ENCODE results near the gene MTUS2. TPM values are rescaled to one million over a fixed set of nuclear protein-coding genes. Genes with fewer than 3 reads are reported as not detected.

MTUS2 gene
- total and polyA plus RNA-seq, 2 experiments from 2014 or later = 3.0 to 4.3 TPM

GRCh38 chr13:29182216-29182615, 362.1 kb downstream of the MTUS2 start:
- H3K27ac ChIP-seq = no peak overlapping the region
- no peak overlapping the region for H3K4me3 ChIP-seq
- H3K4me2 ChIP-seq = no peak overlapping the region
- WGBS (ENCODE audit: low lambda C conversion rate, missing lambda C conversion rate) = 97% methylated on average over 2 of the region's 2 CpGs
- peaks cover 5% of the 10 kb centered on the region for H3K9me3 ChIP-seq (ENCODE audit: low read depth)
- H3K27me3 ChIP-seq = no peaks in the 10 kb centered on the region
- H2AFZ ChIP-seq = no peak overlapping the region
- H3K36me3 ChIP-seq (replicated peaks; ENCODE audit: insufficient read depth, low read depth) = no peaks in the 10 kb centered on the region
- H3K9me2 ChIP-seq (replicated peaks; ENCODE audit: insufficient read depth) = no peaks in the 10 kb centered on the region
- TF ChIP-seq EZH2 (IDR thresholded peaks at IDR 0.05; ENCODE audit: borderline replicate concordance) = no peak
- TF ChIP-seq EZH2phosphoT487 (IDR thresholded peaks at IDR 0.05; ENCODE audit: low read depth, severe bottlenecking, unreplicated experiment) = no peak
- no peak for TF ChIP-seq CTCF (IDR thresholded peaks at IDR 0.05; ENCODE audit: poor library complexity)
- H4K20me1 ChIP-seq (ENCODE audit: insufficient read depth, poor library complexity, severe bottlenecking) = no peaks in the 10 kb centered on the region
- H3K4me1 ChIP-seq (ENCODE audit: insufficient read depth) = no peaks in the 10 kb centered on the region
- no peak for DNase-seq (ENCODE audit: low spot score)
- no peaks in the 10 kb centered on the region for H3K79me2 ChIP-seq

GRCh38 chr13:29185926-29186325, 365.8 kb downstream of the MTUS2 start:
- WGBS (ENCODE audit: low lambda C conversion rate, missing lambda C conversion rate) = 85% methylated on average over 2 of the region's 2 CpGs
- Histone ChIP-seq H3K79me2 (no peaks in the 10 kb centered on the region), H3K36me3 (replicated peaks; ENCODE audit: insufficient read depth, low read depth) (no peaks in the 10 kb centered on the region), H2AFZ (no peak overlapping the region), H3K4me2 (no peak overlapping the region), H3K9me3 (ENCODE audit: low read depth) (peaks cover 5% of the 10 kb centered on the region), H3K4me3 (no peak overlapping the region), H3K27me3 (no peaks in the 10 kb centered on the region), H3K27ac (no peak overlapping the region), H4K20me1 (ENCODE audit: insufficient read depth, poor library complexity, severe bottlenecking) (no peaks in the 10 kb centered on the region), H3K9me2 (replicated peaks; ENCODE audit: insufficient read depth) (no peaks in the 10 kb centered on the region), H3K4me1 (ENCODE audit: insufficient read depth) (no peaks in the 10 kb centered on the region)
- TF ChIP-seq EZH2phosphoT487 (IDR thresholded peaks at IDR 0.05; ENCODE audit: low read depth, severe bottlenecking, unreplicated experiment) (no peak), EZH2 (IDR thresholded peaks at IDR 0.05; ENCODE audit: borderline replicate concordance) (no peak), CTCF (IDR thresholded peaks at IDR 0.05; ENCODE audit: poor library complexity) (no peak)
- no peak for DNase-seq (ENCODE audit: low spot score)

GRCh38 chr13:29187584-29187983, 367.4 kb downstream of the MTUS2 start:
- DNase-seq (ENCODE audit: low spot score) = no peak
- peaks cover 5% of the 10 kb centered on the region for H3K9me3 ChIP-seq (ENCODE audit: low read depth)
- no peaks in the 10 kb centered on the region for H4K20me1 ChIP-seq (ENCODE audit: insufficient read depth, poor library complexity, severe bottlenecking)
- no peak overlapping the region for H3K4me3 ChIP-seq
- no peak overlapping the region for H3K4me2 ChIP-seq
- no peaks in the 10 kb centered on the region for H3K79me2 ChIP-seq
- no peaks in the 10 kb centered on the region for H3K27me3 ChIP-seq
- H3K4me1 ChIP-seq (ENCODE audit: insufficient read depth) = no peaks in the 10 kb centered on the region
- no peak for TF ChIP-seq CTCF (IDR thresholded peaks at IDR 0.05; ENCODE audit: poor library complexity)
- no peak for TF ChIP-seq EZH2phosphoT487 (IDR thresholded peaks at IDR 0.05; ENCODE audit: low read depth, severe bottlenecking, unreplicated experiment)
- no peak for TF ChIP-seq EZH2 (IDR thresholded peaks at IDR 0.05; ENCODE audit: borderline replicate concordance)
- no peaks in the 10 kb centered on the region for H3K36me3 ChIP-seq (replicated peaks; ENCODE audit: insufficient read depth, low read depth)
- no peaks in the 10 kb centered on the region for H3K9me2 ChIP-seq (replicated peaks; ENCODE audit: insufficient read depth)
- no peak overlapping the region for H2AFZ ChIP-seq
- WGBS (ENCODE audit: low lambda C conversion rate, missing lambda C conversion rate) = 81% methylated on average over 1 of the region's 1 CpG
- H3K27ac ChIP-seq = no peak overlapping the region

GRCh38 chr13:29190298-29190697, 370.2 kb downstream of the MTUS2 start:
- H3K4me2 ChIP-seq = no peak overlapping the region
- no peaks in the 10 kb centered on the region for H3K36me3 ChIP-seq (replicated peaks; ENCODE audit: insufficient read depth, low read depth)
- H3K9me2 ChIP-seq (replicated peaks; ENCODE audit: insufficient read depth) = no peaks in the 10 kb centered on the region
- 86% methylated on average over 3 of the region's 3 CpGs for WGBS (ENCODE audit: low lambda C conversion rate, missing lambda C conversion rate)
- H3K9me3 ChIP-seq (ENCODE audit: low read depth) = no peaks in the 10 kb centered on the region
- TF ChIP-seq CTCF (IDR thresholded peaks at IDR 0.05; ENCODE audit: poor library complexity) (no peak), EZH2 (IDR thresholded peaks at IDR 0.05; ENCODE audit: borderline replicate concordance) (no peak), EZH2phosphoT487 (IDR thresholded peaks at IDR 0.05; ENCODE audit: low read depth, severe bottlenecking, unreplicated experiment) (no peak)
- no peaks in the 10 kb centered on the region for H3K79me2 ChIP-seq
- H3K27me3 ChIP-seq = no peaks in the 10 kb centered on the region
- no peak for DNase-seq (ENCODE audit: low spot score)
- no peak overlapping the region for H3K27ac ChIP-seq
- H2AFZ ChIP-seq = no peak overlapping the region
- no peaks in the 10 kb centered on the region for H3K4me1 ChIP-seq (ENCODE audit: insufficient read depth)
- H3K4me3 ChIP-seq = no peak overlapping the region
- H4K20me1 ChIP-seq (ENCODE audit: insufficient read depth, poor library complexity, severe bottlenecking) = no peaks in the 10 kb centered on the region

Measured in hepatocyte (in vitro differentiated cells).